IMR-90 (cell line): ENCODE measurements around the gene KCTD16. TPM values are rescaled to one million over a fixed set of nuclear protein-coding genes. Genes with fewer than 3 reads are reported as not detected.

Experiments
- ATAC-seq: fragments of 200-7000 bp; cut with Tn5 transposase; 2 replicates; pipeline ENCODE4 v1.9.1; 2020; ENCODE audit warnings: low read depth, mild to moderate bottlenecking, moderate library complexity
- BruUV-seq: library from RNA; stranded (reverse); fragments of 400-500 nt; replicated peaks from 2 replicates; lab custom pipeline; 2021; lab: Mats Ljungman, UMichigan
- CTCF ChIA-PET: fragments of 300-600 bp; formaldehyde crosslinking; extraction: SDS; loops from one replicate; lab custom pipeline; 2021; ENCODE audit warnings: antibody characterized with exemption; lab: Yijun Ruan, JAX
- POLR2A ChIA-PET: fragments of 300-600 bp; sonication (Branson Sonifier 250); formaldehyde crosslinking; loops from one replicate; lab custom pipeline; 2022; ENCODE audit warnings: antibody characterized with exemption; ENCODE audit not compliant: unreplicated experiment; lab: Charles Lee
- DNase-seq: peaks from one replicate; pipeline ENCODE4 v3.0.0; 2013
- H2AFZ ChIP-seq: replicated peaks from 2 replicates; pipeline ENCODE3; 2013; ENCODE audit warnings: low read length, mild to moderate bottlenecking; ENCODE audit not compliant: poor library complexity
- H2AK5ac ChIP-seq: 2 replicates; pipeline ENCODE4 v1.6.1; 2013; ENCODE audit warnings: low read depth, low read length, inconsistent platforms
- H2AK9ac ChIP-seq: replicated peaks from 2 replicates; pipeline ENCODE3; 2013; ENCODE audit warnings: mild to moderate bottlenecking, low read depth, low read length, moderate library complexity; ENCODE audit not compliant: poor library complexity
- H2BK120ac ChIP-seq: 2 replicates; pipeline ENCODE4 v1.6.1; 2013; ENCODE audit warnings: low read depth, low read length, inconsistent platforms
- H2BK15ac ChIP-seq: 3 replicates; pipeline ENCODE4 v1.6.1; 2013; ENCODE audit warnings: low read depth, low read length, inconsistent platforms
- H2BK20ac ChIP-seq: 2 replicates; pipeline ENCODE4 v1.6.1; 2013; ENCODE audit warnings: low read depth, mild to moderate bottlenecking, inconsistent platforms, low read length, moderate library complexity
- H2BK5ac ChIP-seq: 2 replicates; pipeline ENCODE4 v1.6.1; 2013; ENCODE audit warnings: mild to moderate bottlenecking, low read depth, low read length, inconsistent platforms; ENCODE audit not compliant: poor library complexity, severe bottlenecking
- H3K14ac ChIP-seq: replicated peaks from 2 replicates; pipeline ENCODE4 v1.6.1; 2013; ENCODE audit warnings: low read depth, low read length, inconsistent platforms
- H3K18ac ChIP-seq: 2 replicates; pipeline ENCODE4 v1.6.1; 2013; ENCODE audit warnings: low read depth, low read length, control low read depth
- H3K23ac ChIP-seq: 2 replicates; pipeline ENCODE4 v1.6.1; 2013; ENCODE audit warnings: low read depth, low read length, inconsistent platforms
- H3K27ac ChIP-seq: 2 replicates; pipeline ENCODE4 v1.5.1; 2013; ENCODE audit warnings: mild to moderate bottlenecking, control low read depth, low read length; ENCODE audit not compliant: insufficient read depth
- H3K27me3 ChIP-seq: 2 replicates; pipeline ENCODE4 v1.6.1; 2013; ENCODE audit warnings: low read length; ENCODE audit not compliant: control insufficient read depth, insufficient read depth
- H3K36me3 ChIP-seq: 2 replicates; pipeline ENCODE4 v1.6.1; 2013; ENCODE audit warnings: low read length, mixed read lengths; ENCODE audit not compliant: control insufficient read depth, insufficient read depth
- H3K4ac ChIP-seq: 2 replicates; pipeline ENCODE4 v1.6.1; 2013; ENCODE audit warnings: low read depth, low read length, inconsistent platforms
- H3K4me1 ChIP-seq: 2 replicates; pipeline ENCODE4 v1.6.1; 2013; ENCODE audit warnings: low read length, mixed read lengths; ENCODE audit not compliant: control insufficient read depth, insufficient read depth
- H3K4me2 ChIP-seq: 2 replicates; pipeline ENCODE4 v1.6.1; 2013; ENCODE audit warnings: low read depth, mild to moderate bottlenecking, control low read depth, low read length, moderate library complexity
- H3K4me3 ChIP-seq: 2 replicates; pipeline ENCODE4 v1.5.1; 2013; ENCODE audit warnings: low read depth, mild to moderate bottlenecking, control low read depth, low read length, moderate library complexity; ENCODE audit not compliant: insufficient read depth
- H3K56ac ChIP-seq: 2 replicates; pipeline ENCODE4 v1.6.1; 2013; ENCODE audit warnings: low read length, inconsistent platforms; ENCODE audit not compliant: insufficient read depth; ENCODE audit errors: extremely low read depth
- H3K79me1 ChIP-seq, 2 experiments: 2 replicates each; pipeline ENCODE4 v1.6.1; 2013; ENCODE audit warnings: low read length in 2 of 2, inconsistent platforms in 1 of 2, low read depth in 1 of 2
- H3K9ac ChIP-seq: 2 replicates; pipeline ENCODE4 v1.6.1; 2013; ENCODE audit warnings: low read depth, low read length, control low read depth
- H3K9me1 ChIP-seq: 2 replicates; pipeline ENCODE4 v1.6.1; 2013; ENCODE audit warnings: low read length, inconsistent platforms; ENCODE audit not compliant: insufficient read depth
- H3K9me3 ChIP-seq: 2 replicates; pipeline ENCODE4 v1.6.1; 2013; ENCODE audit warnings: low read length; ENCODE audit not compliant: control insufficient read depth, insufficient read depth
- H4K20me1 ChIP-seq: 2 replicates; pipeline ENCODE4 v1.6.1; 2013; ENCODE audit warnings: low read length, inconsistent platforms; ENCODE audit not compliant: insufficient read depth
- H4K5ac ChIP-seq: 2 replicates; pipeline ENCODE4 v1.6.1; 2013; ENCODE audit warnings: mild to moderate bottlenecking, low read depth, low read length, control low read depth
- H4K8ac ChIP-seq, 2 experiments: 2 replicates each; pipeline ENCODE4 v1.6.1; 2013; ENCODE audit warnings: low read depth in 2 of 2, low read length in 2 of 2, control low read depth in 1 of 2, inconsistent platforms in 1 of 2
- H4K91ac ChIP-seq: 2 replicates; pipeline ENCODE4 v1.6.1; 2013; ENCODE audit warnings: low read depth, low read length, inconsistent platforms; ENCODE audit not compliant: insufficient read depth
- BHLHE40 ChIP-seq: fragments of 150-350 bp; IDR thresholded peaks from 2 replicates; pipeline ENCODE4 v1.6.1; 2016; ENCODE audit warnings: mild to moderate bottlenecking, low read depth, low read length
- MAFK ChIP-seq: IDR thresholded peaks from 2 replicates; pipeline ENCODE4 v1.6.1; 2012; ENCODE audit warnings: low read depth, low read length, improper control_type of control experiment
- POLR2A ChIP-seq: IDR thresholded peaks from 2 replicates; pipeline ENCODE4 v1.6.1; 2012; ENCODE audit warnings: mild to moderate bottlenecking, low read depth, low read length
- WGBS, 2 experiments: methylation state at CpG; one replicate each; pipeline versions ENCODE4 v1.1.5 to v1.1.7; 2013; ENCODE audit warnings: missing lambda C conversion rate in 2 of 2; ENCODE audit not compliant: insufficient read length in 1 of 2; ENCODE audit errors: extremely low coverage in 2 of 2; 5-methylcytosine and 5-hydroxymethylcytosine counted together
- dilution Hi-C: fragments of 300-500 bp; cut with HindIII; formaldehyde crosslinking; loops from one replicate; pipeline ENCODE4 v1.14.3; 2018; ENCODE audit warnings: low sequenced_read_pairs; ENCODE audit not compliant: unreplicated experiment
- in situ Hi-C: fragments of 300-500 bp; cut with MboI; formaldehyde crosslinking; loops from 3 replicates; pipeline ENCODE4 v1.14.3; 2019; ENCODE audit warnings: low sequenced_read_pairs, inconsistent platforms, mixed read lengths
- intact Hi-C: fragments of 100-400 bp; cut with micrococcal nuclease; formaldehyde crosslinking; loops from 2 replicates; pipeline ENCODE4 v1.10.0; 2022
- polyA plus RNA-seq, 3 experiments: library from polyadenylated mRNA; depleted of rRNA; stranded (reverse); fragments of >200 nt; gene quantifications; 2 replicates each; pipeline ENCODE4 v1.2.3, GENCODE V29; 2012; ENCODE audit warnings: low replicate concordance in 1 of 3
- total RNA-seq: library from RNA; depleted of rRNA; stranded (reverse); fragments of >200 nt; gene quantifications from 2 replicates; pipeline ENCODE4 v1.2.3, GENCODE V29; 2012
- TF ChIP-seq, protein P1 (sequence below): fragments of 150-350 bp; IDR thresholded peaks from 2 replicates; pipeline ENCODE4 v1.6.1; 2016; ENCODE audit warnings: low read depth, mild to moderate bottlenecking, low read length, moderate library complexity, borderline replicate concordance
- TF ChIP-seq, protein P2 (sequence below): conservative IDR thresholded peaks from 2 replicates; pipeline ENCODE4 v1.5.1; 2012; ENCODE audit warnings: mild to moderate bottlenecking, low read depth, low read length, improper control_type of control experiment

Gene KCTD16
- total and polyA plus RNA-seq, 2 of the 4 experiments (the other 2 are of a cell fraction): 0.43 to 1.1 TPM

DNA sequence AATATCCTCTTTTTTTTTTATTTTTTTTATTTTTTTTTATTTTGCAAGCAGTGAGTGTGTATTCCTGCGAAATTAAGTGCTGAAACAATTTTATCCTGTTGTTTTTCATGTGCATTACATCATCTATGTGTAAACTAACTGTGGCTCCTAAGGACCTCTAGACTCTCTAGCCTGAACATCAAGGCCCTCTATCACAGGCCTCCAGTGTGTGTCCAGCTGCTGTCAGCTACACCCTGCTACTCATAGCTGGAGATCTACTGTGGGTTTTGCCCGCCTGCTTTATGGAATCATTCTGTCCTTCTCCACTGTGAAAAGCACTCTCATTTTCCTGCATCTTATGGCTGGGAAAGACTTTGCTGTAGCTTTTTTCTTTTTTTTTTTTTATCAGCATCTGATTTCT, 157.8 kb downstream of the KCTD16 start:
- Histone ChIP-seq H2BK15ac (no peak overlapping the region), H4K8ac (no peak overlapping the region), H3K18ac (no peak overlapping the region), H3K9ac (no peak overlapping the region), H3K4me3 (no peak overlapping the region), H3K9me3 (no peaks in the 10 kb centered on the region), H3K27me3 (no peaks in the 10 kb centered on the region), H2AFZ (no peak overlapping the region), H4K5ac (no peak overlapping the region), H2BK20ac (no peak overlapping the region), H2BK5ac (no peak overlapping the region), H3K23ac (no peak overlapping the region), H3K56ac (no peak overlapping the region), H3K4ac (no peak overlapping the region), H2BK120ac (no peak overlapping the region), H3K36me3 (no peaks in the 10 kb centered on the region), H4K20me1 (no peaks in the 10 kb centered on the region), H3K14ac (no peak overlapping the region), H3K9me1 (no peaks in the 10 kb centered on the region), H3K27ac (no peak overlapping the region), H3K79me1 (no peaks in the 10 kb centered on the region), H2AK5ac (no peak overlapping the region), H3K4me2 (no peak overlapping the region), H2AK9ac (no peak overlapping the region), H3K4me1 (no peaks in the 10 kb centered on the region), H4K91ac (no peak overlapping the region)
- DNase-seq (no peak), ATAC-seq (peak; percentile 40; the same call in 1 of the 2 replicates)
- in situ Hi-C loops (no loop called here), dilution Hi-C loops (no loop called here), intact Hi-C loops (no loop called here)
- no TSS peak for BruUV-seq
- ChIA-PET POLR2A (interaction anchor here (0.6 kb wide), 1 partner anchor 20 kb away, joined by 5 read pairs; no protein-coding TSS in a partner anchor), CTCF (no interaction called here)
- no peak for TF ChIP-seq MAFK
- TF ChIP-seq, protein P1, sequence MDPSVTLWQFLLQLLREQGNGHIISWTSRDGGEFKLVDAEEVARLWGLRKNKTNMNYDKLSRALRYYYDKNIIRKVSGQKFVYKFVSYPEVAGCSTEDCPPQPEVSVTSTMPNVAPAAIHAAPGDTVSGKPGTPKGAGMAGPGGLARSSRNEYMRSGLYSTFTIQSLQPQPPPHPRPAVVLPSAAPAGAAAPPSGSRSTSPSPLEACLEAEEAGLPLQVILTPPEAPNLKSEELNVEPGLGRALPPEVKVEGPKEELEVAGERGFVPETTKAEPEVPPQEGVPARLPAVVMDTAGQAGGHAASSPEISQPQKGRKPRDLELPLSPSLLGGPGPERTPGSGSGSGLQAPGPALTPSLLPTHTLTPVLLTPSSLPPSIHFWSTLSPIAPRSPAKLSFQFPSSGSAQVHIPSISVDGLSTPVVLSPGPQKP: no peak
- no peak for TF ChIP-seq POLR2A
- TF ChIP-seq, protein P2, sequence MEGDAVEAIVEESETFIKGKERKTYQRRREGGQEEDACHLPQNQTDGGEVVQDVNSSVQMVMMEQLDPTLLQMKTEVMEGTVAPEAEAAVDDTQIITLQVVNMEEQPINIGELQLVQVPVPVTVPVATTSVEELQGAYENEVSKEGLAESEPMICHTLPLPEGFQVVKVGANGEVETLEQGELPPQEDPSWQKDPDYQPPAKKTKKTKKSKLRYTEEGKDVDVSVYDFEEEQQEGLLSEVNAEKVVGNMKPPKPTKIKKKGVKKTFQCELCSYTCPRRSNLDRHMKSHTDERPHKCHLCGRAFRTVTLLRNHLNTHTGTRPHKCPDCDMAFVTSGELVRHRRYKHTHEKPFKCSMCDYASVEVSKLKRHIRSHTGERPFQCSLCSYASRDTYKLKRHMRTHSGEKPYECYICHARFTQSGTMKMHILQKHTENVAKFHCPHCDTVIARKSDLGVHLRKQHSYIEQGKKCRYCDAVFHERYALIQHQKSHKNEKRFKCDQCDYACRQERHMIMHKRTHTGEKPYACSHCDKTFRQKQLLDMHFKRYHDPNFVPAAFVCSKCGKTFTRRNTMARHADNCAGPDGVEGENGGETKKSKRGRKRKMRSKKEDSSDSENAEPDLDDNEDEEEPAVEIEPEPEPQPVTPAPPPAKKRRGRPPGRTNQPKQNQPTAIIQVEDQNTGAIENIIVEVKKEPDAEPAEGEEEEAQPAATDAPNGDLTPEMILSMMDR: no peak
- TF ChIP-seq BHLHE40: no peak
- WGBS, 2 experiments: no CpG with 5 or more reads among the region's 2 CpGs
